Amniotic epithelial cell (primary cell): ENCODE data around the gene EPHA4.

Source experiments
- DNase-seq: peaks from one replicate; pipeline ENCODE4 v3.0.0-alpha.2; 2010; ENCODE audit warnings: low read depth

EPHA4 gene

DNA sequence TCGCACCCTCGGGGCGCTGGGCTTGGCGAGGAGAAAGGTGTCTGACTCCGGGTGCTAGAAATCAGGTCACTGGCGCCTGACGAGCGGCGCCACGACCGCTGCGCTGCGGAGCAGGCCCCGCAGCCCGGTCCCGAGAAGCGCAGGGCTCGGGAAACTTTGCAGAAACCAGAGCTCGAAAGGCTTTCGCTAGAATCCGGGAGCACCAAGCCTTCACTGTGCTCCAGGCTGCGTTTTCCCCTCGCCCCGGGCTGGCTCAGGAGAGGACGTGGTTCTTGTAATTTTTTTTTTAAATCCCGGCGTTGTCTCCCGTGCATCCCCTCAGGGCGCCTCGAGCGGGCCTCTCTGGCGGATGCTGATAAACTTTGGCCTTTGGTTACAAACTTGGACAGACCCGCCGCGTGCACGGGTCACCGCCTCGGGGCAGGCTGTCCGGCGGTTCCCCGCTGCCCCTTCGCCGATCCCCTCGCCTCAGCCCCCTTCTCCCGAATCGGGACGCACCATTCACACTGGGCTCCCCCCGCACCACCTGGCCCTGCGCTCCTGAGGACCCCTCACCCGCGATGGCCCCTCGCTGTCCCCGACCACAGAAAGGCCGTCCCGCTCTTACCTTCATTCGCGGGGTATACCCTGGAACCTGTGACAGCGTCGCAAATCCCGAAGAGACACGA is 419 bp downstream of the EPHA4 start:
- peak; percentile 41 for DNase-seq

- DNase-seq: no peak
These were observed 1.0 kb downstream of the EPHA4 start for GRCh38 chr2:221571025-221571550.

GRCh38 chr2:221570321-221570935 is 1.7 kb downstream of the EPHA4 start:
- peak; percentile 30 for DNase-seq

- no peak for DNase-seq
These were observed 2.2 kb downstream of the EPHA4 start for GRCh38 chr2:221569871-221570270.

- DNase-seq: no peak
These were observed 2.7 kb downstream of the EPHA4 start for GRCh38 chr2:221569425-221569845.

DNA sequence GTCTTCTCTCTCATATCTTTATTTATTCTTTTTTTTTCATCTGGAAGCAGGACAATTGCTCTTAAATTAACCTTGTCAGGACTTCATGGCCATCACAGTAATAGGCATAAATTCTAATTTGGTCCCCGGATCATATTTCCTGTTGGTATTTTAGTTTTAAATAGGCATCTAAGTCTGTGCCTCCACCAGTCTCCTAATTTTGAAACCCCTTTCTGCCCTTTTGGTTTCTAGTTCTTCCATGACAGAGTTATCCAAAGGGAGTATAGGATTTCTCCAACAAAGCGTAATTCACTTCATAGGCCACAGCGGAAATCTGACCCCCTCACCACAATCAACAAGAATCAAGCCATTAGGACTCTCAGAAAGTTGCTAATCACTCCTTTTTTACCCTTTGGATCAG is 3.8 kb downstream of the EPHA4 start:
- DNase-seq: no peak

DNA sequence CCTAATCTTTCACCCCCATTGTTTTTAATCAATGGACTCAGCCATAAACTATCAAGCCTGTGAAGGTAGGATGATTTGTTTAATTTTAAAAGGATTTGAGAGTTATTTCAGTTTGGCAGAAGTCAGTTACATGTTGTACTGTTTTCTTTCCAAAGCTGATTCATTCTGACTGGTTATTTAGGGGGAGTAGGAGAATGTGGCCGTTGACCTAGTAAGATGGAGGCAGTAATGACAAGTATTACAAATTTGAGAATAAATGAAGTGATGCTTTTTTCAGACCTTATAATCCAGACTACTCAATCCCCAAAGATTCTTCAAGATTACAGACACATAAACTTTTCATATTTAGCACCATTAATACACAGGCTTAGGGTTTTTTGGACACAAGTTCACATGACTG is 4.3 kb downstream of the EPHA4 start:
- peak; percentile 26 for DNase-seq

GRCh38 chr2:221567231-221567760 is 4.8 kb downstream of the EPHA4 start:
- peak; percentile 66 for DNase-seq

- no peak for DNase-seq
These were observed 8.7 kb downstream of the EPHA4 start for GRCh38 chr2:221563270-221563985.

- DNase-seq: peak; percentile 71
These were observed 9.9 kb downstream of the EPHA4 start for GRCh38 chr2:221562226-221562625.

DNA sequence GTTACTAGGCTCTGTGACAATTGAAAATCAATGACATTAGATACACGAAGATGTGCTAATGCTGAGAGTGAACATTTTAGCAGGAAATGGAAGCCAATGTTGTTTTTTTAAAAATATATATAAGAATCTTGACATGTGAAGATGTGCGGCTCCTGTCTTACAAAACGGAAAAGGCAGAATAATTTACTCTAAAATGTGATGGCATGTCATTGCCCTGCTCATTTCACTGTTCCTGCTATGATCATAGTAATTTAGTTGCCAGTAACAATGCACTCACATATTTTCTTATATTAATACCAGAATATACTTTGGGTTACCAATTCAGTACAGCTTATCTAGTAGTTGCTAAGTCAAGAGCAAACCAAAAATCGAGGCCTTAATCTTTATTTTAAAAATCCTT is 10.3 kb downstream of the EPHA4 start:
- DNase-seq: no peak

- DNase-seq: no peak
These were observed 12.1 kb downstream of the EPHA4 start for GRCh38 chr2:221559991-221560390.

GRCh38 chr2:221558107-221558506 is 14.0 kb downstream of the EPHA4 start:
- no peak for DNase-seq

DNA sequence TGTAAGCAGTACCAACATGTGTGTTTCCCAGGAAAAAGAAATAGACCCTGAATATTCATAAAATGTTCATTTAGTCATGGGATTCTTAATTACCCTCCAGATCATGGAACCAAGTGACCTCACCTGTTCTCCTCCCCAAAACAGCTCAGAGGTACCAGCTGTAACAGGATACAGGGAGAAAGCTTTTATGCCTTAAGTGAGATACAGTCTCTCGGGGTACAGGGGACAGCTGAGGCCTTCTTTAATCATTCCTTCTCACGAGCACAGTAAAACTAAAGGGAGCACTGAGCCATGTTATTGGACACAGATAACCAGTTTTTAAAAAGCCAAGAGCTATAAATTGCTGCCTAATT is 16.6 kb downstream of the EPHA4 start:
- DNase-seq: no peak

DNA sequence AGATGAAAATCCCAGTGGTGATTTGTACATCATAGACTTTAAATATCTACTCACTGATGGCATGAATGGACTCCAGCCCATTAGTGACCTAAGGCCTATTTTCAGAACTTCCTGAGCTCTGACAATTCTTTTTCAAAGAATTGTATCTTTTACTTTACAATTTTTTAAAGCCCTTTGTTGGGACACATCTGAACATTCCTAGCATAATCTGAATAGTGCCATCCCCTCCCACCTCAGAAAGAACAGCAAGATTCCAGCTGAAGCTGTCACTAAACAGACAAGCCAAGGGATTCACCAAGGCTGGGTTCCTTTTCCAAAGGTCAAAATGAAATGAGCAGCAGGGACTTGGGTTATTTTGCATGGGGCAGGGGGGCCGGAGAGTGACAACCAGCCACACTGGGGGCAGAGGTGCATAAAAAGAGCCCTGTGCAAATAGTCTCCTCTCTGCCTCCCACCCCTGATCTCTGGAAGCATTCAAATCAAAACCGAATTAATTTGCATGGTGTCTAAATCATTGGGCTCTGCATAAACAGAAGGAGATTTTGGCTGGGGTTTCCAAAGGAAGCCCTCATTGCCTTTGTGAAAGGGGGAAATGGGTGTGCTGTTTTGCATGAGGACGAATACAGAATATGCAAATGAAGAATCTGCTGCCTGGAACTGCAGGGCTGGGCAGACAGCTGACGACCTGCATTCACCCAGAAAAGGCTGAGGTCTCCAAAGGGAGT is 17.2 kb downstream of the EPHA4 start:
- DNase-seq: peak; percentile 23

DNA sequence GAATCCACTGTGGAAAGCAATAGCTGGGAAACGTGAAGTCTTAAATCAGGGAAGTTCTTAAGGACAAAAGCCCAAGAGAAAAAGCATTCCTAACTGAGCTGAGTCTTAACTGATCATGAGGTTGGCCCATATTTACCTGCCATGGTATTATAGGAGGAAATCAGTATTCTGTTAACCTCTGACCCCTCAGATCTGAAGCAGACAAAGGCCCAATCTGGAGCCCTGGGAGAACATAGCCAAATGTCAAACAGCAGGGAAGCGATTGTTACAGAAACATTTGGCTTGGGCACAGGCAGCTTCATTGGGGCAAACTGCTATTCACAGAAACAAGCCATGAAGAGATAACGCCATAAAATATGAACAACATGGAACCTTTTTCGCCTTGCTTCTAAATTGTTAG is 18.8 kb downstream of the EPHA4 start:
- DNase-seq: no peak

DNA sequence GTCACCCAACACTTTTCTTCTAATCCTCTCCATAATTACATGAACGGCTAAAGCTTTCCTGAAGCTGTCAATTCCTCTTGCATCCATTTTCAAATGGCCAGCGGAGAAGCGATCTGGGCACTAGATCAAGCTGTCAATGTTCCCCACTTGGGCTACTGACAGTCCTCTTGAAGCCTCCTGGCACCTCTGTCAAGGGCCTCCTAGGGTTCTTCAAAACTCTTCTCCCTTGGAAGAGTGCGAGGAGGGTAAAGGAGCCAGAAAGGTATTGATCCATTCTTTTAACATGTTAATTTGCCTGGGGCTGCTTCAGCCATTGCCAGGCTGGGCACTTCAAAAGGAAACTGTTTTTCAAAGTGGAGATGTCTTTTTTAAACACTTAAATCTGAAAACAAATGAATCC is 19.8 kb downstream of the EPHA4 start:
- DNase-seq: no peak

DNA sequence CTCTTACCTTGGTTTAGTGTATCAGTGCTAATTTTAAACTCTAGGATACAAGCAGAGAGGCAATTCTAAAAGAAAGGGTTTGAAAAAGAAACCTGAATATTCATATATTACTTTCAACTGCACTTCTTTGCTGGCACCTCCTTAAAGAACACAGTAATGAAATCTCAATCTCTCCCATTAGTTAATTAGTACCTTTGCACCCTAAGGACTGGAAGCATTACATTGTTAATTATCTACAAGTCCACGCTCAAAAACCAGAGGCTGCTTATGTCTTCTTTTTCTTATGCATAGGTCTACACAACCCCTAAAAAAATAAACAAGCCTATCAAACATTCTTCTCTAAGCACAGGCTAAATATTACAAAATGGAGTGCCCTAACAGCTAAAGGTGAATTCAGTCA is 20.2 kb downstream of the EPHA4 start:
- no peak for DNase-seq

DNA sequence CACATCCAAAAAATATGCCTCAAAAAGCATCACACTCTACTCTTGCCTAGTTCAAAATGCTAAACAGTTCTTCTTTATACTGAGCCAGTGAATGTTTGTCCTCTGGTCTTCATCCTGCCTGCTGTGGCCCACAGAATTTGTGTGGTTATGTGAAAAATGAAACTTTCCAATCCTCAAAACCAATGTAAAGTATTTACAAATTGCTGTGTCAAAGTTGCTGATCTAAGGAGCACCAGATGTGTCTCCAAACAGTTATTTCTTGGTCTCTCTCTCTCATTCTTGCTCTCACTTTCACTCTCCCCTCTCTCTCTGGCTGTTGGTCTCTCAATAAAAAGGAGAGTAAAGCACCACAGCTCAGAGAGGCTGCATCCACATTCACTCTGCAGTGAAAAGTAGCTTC is 23.0 kb downstream of the EPHA4 start:
- no peak for DNase-seq

DNA sequence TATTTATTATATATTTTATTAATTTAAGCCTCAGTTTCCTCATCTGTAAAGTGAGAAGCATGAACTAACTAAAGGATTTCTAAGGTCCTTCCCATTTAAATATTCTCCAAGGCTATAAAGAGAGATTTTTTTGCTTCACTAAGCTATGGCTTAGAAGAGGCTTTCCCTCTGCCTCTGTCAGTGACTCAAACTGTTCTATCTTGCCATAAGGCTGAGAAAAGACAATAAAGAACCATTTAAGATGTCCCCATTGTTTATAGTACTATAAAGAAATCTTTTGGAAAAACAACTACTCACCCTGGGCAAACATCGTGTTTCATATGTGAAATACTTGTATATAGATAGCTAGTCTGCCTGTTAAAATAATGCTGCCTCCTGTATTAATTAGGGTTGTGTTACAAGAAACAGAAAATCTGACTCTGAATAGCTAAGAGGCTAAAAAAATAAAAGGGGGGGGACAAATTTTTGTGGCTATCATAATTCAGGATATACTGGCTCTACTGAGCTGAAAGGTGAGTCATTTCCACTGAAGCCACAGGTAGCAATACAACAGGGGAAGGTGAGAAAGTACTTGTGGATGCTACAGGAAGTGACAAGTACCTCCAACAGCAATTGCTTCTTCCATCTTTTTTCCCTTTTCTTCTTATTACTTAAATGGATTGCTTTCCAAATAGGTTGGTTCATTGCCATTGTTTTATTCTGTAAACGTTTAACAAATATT is 25.4 kb downstream of the EPHA4 start:
- DNase-seq: no peak

- DNase-seq: no peak
These were observed 30.9 kb downstream of the EPHA4 start for GRCh38 chr2:221541131-221541735.
